GM18505 (cell line): ENCODE data around the gene OR12D3.
"Not testable (repeated sequence)": the region's sequence is repeated elsewhere in the genome, so short reads cannot be mapped to it uniquely, and the experiment has no call there.

Experiments used
- ATAC-seq: cut with Tn5 transposase; IDR thresholded peaks from one replicate; pipeline ENCODE4 v1.9.1; 2021; ENCODE audit not compliant: unreplicated experiment
- POLR2A ChIP-seq: IDR thresholded peaks from 4 replicates; pipeline ENCODE4 v1.6.1; 2011; ENCODE audit warnings: borderline replicate concordance; ENCODE audit not compliant: insufficient read depth, insufficient read length; ENCODE audit errors: extremely low read depth

OR12D3 gene

GRCh38 chr6:29375191-29375590 lies at the start of gene OR12D3:
OR12D3 (minus strand) TSS chr6:29375291; CDS start chr6:29375287, 4 bp downstream.
- TF ChIP-seq POLR2A: no peak
- ATAC-seq: no peak

- TF ChIP-seq POLR2A: no peak
- no peak for ATAC-seq
Observed at GRCh38 chr6:29424575-29424974, 49.5 kb upstream of the OR12D3 start.

GRCh38 chr6:29424168-29424567 lies 49.1 kb upstream of the OR12D3 start:
- TF ChIP-seq POLR2A: no peak
- ATAC-seq: no peak

GRCh38 chr6:29419516-29419915 lies 44.4 kb upstream of the OR12D3 start:
- TF ChIP-seq POLR2A: no peak
- no peak for ATAC-seq

GRCh38 chr6:29414588-29414987 lies 39.5 kb upstream of the OR12D3 start, which contains the start of gene OR12D1:
OR12D1 (plus strand) TSS chr6:29414928.
- TF ChIP-seq POLR2A: no peak

GRCh38 chr6:29403801-29404200 lies 28.7 kb upstream of the OR12D3 start:
- TF ChIP-seq POLR2A: no peak
- no peak for ATAC-seq

More at GRCh38 chr6:29414588-29414987, 39.5 kb upstream of the OR12D3 start, which contains the start of gene OR12D1:
- ATAC-seq: no peak

GRCh38 chr6:29399525-29399924 lies 24.4 kb upstream of the OR12D3 start:
- no peak for ATAC-seq
- no peak for TF ChIP-seq POLR2A

- no peak for TF ChIP-seq POLR2A
- no peak for ATAC-seq
Observed at GRCh38 chr6:29395331-29395730, 20.2 kb upstream of the OR12D3 start, which contains the start of gene OR12D2. OR12D2 (plus strand) TSS chr6:29395631; CDS start chr6:29396700, 1,069 bp downstream.

- no peak for ATAC-seq
- no peak for TF ChIP-seq POLR2A
Observed at GRCh38 chr6:29388533-29388932, 13.4 kb upstream of the OR12D3 start.

GRCh38 chr6:29376003-29376402 lies 912 bp upstream of the OR12D3 start:
- no peak for ATAC-seq
- no peak for TF ChIP-seq POLR2A

- TF ChIP-seq POLR2A: no peak
- no peak for ATAC-seq
Observed at GRCh38 chr6:29368765-29369164, 6.3 kb downstream of the OR12D3 start, which contains the start of gene OR5V1. OR5V1 (minus strand) TSS chr6:29368865; CDS start chr6:29356195, 12,670 bp downstream.

GRCh38 chr6:29355603-29356002 lies 19.5 kb downstream of the OR12D3 start:
- TF ChIP-seq POLR2A: no peak
- ATAC-seq: no peak

GRCh38 chr6:29354980-29355379 lies 20.1 kb downstream of the OR12D3 start:
- ATAC-seq: no peak
- TF ChIP-seq POLR2A: no peak

- not testable (repeated sequence) for ATAC-seq
Observed at GRCh38 chr6:29349348-29349747, 25.7 kb downstream of the OR12D3 start.

- ATAC-seq: no peak
- no peak for TF ChIP-seq POLR2A
Observed at GRCh38 chr6:29345380-29345779, 29.7 kb downstream of the OR12D3 start.
